ENCODE measurements around the gene ESYT2.

Gene ESYT2

DNA sequence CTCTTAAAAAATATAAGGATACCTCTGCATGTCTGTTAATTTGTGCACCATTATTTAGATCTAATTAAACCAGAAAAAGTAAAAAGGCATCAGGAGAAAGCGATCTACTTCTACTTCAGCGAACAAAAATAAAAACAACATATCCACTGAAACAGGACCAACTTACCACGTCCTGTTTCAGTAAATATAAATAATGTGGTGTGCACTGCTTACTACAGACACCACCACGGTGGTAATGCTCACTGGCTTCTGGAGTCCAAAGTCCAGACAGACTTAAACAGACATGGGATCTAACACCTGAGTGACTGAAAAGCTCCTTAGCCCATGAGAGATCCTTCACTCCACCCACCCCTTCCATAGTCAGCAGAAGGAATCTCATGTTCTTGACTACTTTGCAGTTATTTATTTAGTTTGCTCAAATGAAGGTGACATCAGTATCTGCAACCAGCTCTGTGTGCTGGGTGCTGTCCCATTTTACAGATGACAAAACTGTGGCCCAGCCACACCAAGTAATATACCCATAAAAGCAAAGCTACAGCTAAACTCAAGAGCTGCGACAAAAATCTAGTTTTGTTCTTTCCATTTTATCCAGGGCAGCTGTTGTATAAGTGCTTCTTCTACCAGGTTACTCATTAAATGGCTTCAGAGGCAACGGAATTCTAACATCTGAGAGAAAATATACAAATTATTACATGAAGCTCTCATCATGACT lies 62.6 kb downstream of the ESYT2 start:
- no peak for DNase-seq (ENCODE audit: low read depth in 2 of 2)

DNA sequence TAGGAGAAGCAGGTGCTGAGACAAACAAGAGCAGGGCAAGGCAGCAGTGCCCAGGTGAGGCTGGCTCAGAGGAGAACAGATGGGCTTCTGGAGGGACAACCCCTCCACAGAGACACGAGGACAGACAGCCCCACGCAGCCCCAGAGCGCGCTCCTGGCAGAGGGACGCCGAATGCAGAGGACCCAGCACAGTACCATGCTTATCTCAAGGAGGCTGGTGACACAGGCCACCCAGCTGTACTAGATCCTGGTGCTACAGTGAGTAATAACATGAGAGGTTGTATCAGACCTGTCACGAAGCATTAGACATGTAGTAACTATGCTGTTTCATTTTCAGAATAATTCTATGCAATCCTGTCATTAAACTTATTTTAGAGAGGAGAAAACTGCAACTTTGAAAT lies 64.3 kb downstream of the ESYT2 start:
- DNase-seq (ENCODE audit: low read depth in 2 of 2): no peak

DNA sequence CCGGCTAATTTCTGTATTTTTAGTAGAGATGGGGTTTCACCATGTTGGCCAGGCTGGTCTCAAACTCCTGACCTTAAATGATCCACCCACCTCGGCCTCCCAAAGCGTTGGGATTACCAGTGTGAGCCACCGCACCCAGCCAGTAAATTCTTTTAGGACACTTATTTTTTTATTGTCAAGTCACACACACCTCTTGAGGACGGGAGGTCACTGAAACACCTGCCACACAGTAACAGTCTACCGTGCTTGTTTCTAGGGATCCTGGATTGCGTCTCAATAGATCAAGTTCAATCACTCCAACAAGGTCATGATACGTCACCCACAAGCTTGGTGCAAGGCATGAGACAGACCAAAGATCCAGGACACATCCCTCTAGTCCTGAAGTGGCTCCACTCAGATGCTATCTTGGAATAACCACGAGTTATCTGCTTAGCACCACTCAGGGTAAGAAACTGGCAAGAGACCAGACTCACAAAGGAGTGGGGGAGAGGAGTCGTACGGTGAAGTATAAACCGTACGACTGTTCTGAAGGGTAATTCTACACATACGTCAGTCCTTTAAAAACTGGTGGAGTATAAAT lies 65.8 kb downstream of the ESYT2 start:
- no peak for DNase-seq (ENCODE audit: low read depth in 2 of 2)

DNA sequence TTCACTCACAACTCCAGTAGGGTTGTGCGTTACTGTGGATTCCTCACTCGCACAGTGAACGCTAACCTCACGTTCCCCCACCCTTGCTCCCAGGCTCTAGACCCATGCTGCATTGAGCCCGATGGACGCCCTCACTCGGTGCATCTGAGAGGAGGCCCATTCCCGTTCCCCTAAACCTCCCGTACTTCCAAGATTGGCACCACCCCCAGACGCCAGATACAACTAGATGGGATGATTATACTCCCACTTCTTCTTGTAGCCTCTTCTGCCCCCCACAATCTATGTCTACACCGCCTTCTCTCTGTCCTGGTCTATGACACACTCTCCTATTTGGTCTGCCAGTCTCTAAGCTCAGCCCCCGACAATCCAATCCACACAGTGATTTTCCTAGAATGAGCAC lies 67.4 kb downstream of the ESYT2 start:
- DNase-seq (ENCODE audit: low read depth in 2 of 2): no peak

DNA sequence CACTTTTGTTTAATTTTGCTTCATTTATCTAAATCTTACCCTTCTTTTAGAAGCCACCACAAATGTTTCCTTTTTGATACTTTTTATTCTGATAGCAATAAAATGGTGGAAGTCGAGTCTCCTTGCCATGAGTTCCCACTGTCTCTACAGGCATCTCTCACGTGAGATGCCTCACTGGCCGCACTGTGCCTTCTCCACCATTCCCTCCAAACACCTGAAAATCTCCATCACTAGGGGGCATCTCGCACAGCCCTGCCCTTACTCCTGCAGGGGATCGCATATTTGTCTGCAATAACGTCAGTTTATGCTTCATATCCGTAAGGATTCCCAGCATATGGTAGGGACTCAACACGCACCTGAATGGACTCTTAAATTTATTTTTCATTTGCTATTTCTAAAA lies 68.4 kb downstream of the ESYT2 start:
- no peak for DNase-seq (ENCODE audit: low read depth in 2 of 2)

DNA sequence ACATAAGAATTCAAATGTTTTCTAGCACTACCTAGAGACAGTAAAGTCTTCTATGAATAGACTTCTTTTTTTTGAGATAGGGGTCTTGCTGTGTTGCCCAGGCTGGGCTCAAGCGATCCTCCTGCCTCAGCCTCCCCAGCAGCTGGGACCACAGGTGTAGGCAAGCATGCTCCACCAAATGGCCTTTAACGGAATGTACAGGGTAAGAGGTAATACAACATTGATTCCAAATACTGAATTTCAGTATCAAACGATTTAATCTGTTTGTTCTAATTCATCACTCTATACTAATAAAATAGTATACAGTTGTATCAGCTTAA lies 68.9 kb downstream of the ESYT2 start:
- DNase-seq (ENCODE audit: low read depth in 2 of 2): no peak

DNA sequence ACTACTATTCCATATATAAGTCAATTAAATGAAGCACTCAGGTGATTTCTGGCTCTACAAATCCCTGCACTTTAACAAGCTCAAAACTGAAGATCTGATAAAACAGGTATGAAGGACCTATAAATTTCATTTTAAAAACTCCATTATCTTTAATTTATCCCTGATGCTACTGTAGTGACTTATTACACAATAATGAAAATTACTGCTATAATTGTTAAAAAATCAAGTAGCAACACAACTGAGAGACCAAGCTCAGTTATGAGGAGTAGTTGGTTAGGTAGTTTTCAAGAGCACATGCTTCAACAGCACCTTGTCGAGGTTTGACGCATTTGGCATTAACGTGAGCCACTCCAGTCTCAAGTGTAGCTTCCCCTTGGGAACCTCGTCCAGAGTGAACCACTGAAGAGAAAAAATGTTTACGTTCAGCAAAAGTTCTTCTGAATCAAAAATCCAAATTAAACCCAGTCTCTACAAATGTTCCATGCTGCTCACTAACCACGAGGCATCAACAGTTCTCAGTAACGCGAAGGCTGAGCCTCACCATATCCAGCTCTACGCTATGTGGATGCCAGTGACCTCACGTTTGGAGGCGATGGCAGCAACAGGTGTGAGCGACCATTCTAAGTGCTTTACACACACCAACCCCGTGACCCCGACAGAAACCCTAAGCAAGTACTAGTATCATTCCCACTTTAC lies 69.4 kb downstream of the ESYT2 start:
- no peak for DNase-seq (ENCODE audit: low read depth in 2 of 2)

DNA sequence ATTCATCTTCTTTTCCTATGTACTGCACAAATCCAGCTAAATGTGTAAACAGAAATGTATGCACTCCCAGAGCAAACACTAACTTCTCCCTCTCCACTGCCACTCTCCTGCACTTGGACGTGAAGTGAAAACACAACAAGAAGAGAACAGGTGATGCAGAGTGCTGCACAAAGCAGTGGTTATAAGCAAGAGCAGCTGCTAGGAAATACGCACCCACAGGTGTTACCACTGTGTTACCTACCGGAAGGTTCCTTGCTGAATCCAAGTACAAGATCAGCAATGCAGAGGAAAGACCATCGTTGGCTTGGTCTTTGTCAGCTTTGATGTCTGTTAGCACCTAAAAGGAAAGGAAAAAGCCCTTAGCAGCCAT lies 70.1 kb downstream of the ESYT2 start:
- no peak for DNase-seq (ENCODE audit: low read depth in 2 of 2)

DNA sequence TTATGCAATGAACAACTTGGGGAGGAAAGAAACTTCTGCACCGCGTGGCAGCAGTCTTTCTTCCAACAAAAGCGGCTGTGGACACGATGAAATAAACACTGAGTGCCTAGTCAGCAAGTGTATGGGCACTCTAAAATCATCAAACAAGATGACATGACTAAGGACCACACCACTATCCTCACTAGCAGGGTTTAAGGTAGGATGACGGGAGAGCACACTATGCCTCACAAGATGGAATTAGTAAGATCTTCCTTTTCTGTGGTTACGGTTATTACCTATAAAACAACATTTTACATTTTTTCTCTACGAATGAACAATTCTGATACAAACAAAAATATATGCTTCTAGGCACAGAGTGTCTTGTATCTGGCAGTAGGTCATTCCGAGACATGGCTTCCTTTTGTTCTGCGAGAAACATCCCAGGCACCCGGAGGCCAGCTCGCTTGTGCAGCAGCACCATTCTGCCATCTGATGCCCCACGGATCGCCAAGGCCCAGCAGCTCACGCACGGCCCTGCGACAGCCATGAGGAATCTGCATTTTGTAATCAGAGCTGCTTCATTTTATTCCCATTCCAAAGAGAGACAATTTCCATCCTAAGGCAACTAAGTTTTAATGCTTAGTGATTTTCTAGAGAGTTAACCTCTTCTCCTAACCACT lies 70.6 kb downstream of the ESYT2 start:
- DNase-seq (ENCODE audit: low read depth in 2 of 2): no peak

DNA sequence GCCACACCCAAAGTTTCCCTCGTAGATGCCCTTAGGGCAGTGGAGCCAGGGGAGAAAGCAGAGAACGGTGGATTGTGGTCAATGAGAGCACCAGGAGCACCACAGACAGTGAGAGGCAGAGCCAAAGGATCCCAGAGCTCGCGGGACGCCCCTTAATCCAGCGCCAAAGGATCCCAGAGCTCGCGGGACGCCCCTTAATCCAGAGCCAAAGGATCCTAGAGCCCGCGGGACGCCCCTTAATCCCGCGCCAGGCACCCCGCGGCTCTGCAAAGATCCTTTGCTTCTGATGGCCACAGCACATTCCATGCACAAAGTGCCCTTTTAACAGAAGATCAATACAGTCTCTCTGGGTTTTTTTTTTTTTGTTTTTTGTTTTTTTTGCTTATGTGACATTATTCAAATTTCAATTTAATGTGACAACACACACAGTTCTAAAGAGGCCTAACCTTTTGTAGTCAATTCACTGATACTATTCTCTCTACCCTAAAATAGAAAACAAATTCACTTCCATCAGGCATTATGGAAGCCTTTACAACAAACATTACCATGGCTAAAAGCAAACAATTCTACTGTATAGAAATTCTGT lies 71.8 kb downstream of the ESYT2 start:
- no peak for DNase-seq (ENCODE audit: low read depth in 2 of 2)

DNA sequence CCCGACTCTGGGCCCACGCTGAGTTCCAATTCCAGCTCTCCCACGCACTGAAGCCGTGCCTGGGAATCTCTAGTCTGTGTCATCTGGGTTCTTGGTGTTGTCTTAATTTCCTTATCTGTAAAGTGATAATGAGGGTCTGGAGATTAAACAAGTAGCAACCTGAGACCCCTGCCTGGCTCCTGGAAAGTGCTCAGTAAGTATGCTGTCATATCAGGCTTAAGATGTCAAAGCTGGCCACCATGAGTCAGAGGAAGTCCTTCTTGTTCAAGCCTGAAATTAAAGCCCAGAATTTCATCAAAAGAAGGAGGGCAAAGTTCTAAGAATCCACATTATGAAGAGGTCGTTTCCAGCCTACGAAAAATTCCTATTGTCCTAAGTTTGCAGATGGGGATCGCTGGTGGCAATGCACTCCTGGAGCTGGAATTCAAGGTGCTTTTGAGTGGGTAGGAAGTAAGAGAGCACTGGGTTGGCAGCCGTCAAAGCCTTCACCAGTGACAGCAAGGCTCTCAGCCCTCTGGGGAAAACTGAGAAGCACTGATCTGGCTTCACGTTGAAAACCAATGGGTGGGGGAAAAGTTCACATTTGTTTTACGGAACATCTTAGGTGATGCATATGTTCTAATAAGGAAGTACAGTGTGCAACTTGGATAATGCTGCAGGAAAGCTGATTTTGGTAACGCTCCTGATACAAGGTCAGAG lies 74.4 kb downstream of the ESYT2 start:
- DNase-seq (ENCODE audit: low read depth in 2 of 2): no peak

DNA sequence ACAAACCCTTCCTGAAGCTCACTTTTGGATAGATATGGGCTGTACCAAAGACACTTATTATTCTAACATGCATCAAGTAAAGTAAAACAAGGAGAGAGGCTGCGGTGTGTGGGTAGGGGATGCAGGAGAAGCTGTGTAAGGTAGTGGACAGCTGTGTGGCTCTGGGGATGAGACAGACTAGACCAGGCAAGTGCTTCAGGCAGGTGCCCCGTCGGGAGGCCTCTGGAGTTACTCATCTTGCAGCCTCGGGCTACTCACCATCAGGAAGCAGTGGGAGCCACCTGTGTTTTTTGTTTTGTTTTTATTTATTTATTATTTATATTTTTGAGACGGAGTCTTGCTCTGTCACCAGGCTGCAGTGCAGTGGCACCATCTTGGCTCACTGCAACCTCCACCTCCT lies 75.4 kb downstream of the ESYT2 start:
- DNase-seq (ENCODE audit: low read depth in 2 of 2): no peak

DNA sequence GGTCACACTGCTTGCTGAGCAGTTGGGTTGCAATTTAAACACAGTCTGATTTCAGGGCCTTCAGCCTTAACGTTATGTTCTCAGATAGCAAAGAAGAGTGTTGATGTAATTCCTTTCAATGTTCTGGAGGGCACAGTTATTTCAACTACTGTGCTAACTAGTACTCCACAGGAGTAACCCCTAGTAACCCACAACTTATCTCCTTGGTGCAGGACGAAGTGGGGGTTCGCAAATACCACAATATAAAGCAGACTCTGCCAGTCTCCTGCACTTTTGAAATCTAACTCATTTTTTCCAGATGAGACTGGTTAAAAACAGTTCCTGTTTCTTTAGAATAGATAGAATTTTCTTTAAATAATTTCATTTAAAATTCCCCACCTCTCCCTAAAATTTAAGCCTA lies 77.6 kb downstream of the ESYT2 start:
- DNase-seq (ENCODE audit: low read depth in 2 of 2): no peak

DNA sequence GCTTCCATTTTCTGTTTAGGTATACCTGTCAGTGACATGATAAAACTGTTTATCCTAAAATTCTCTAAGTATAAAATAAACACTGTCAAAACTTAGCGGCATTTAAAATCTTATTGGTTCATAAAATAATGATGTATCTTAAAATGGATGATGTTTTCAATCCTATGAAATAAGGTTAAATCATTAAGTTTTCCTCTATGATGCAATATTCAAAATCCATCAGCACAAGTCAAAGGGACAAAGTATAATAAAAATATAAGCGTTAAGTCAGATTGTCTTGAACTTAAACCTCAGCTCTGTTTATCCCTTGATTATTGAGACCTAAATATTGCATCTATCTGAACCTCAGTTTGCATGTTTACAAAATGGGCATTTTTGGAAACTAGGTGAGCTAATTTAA lies 78.1 kb downstream of the ESYT2 start:
- DNase-seq (ENCODE audit: low read depth in 2 of 2): no peak

DNA sequence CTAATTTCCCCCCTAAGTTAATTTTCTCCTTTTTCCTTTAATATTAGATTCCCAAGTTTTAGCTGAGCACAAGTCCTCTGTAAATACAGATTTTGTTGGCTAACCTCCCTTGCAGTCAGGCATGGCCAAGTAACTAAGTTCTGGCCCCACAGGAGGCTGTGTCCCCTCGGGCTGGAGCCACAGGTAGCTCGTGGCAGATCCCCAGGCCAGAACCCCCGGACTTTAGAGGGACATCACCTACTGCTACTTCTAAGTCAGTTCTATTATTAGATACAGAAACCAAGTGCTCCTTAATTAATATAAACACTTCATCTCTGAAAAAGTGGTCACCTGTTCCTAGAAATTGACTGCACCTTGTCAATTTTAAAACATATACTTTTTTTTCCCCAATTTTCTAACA lies 78.6 kb downstream of the ESYT2 start:
- no peak for DNase-seq (ENCODE audit: low read depth in 2 of 2)

DNA sequence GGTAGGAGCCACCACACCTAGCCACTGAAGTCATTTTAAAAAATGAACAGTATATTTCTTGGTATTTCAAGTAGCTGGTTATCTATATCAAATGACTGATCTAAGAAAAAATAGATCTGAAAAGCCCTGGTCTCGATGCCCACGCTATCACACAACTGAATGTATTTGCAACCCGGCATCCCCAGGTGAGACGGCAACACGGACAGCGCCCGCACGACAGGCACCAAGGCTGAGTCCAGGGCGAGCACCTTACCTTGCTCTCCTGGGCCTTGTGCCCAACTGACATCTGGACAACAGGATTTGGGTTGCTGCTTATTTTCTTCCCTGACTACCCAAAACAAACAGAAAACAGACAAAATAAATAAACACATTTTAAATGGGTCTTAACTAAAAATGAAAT lies 79.9 kb downstream of the ESYT2 start:
- DNase-seq (ENCODE audit: low read depth in 2 of 2): no peak

DNA sequence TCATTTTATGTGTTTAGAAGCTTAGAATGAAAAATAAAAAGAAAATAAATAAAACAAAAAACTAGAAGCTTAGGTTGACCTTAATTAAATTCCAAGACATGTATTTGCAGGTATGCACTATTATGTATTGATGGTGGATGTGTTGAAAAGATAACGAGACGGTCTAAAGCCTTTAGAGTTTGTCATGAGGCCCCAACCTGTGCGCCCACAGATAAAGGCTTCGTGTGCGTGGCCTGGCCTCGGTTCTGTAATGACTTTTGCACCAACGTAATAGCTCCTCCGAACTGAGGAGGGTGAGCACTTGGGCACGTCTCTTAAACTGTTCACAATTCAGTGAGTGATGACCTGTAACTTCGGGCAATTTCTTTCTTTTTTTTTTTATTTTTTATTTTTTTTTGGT lies 81.0 kb downstream of the ESYT2 start:
- no peak for DNase-seq (ENCODE audit: low read depth in 2 of 2)

DNA sequence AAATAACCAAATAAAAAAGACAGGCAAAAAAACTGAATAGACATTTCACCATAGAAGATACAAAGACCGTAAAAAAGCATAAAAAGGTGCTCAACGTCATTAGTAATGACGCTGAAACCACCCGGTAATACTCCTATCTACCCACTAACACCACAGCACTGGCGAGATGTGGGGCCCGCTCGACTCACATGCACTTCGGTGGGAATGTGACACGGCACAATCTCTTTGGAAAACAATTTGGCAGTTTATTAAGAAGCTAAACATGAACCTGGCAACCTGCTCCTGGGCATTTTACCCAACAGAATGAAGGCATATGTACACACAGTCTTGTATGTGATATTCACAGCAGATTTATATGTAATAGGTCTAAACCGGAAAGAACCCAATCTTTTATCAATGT lies 81.9 kb downstream of the ESYT2 start:
- no peak for DNase-seq (ENCODE audit: low read depth in 2 of 2)

DNA sequence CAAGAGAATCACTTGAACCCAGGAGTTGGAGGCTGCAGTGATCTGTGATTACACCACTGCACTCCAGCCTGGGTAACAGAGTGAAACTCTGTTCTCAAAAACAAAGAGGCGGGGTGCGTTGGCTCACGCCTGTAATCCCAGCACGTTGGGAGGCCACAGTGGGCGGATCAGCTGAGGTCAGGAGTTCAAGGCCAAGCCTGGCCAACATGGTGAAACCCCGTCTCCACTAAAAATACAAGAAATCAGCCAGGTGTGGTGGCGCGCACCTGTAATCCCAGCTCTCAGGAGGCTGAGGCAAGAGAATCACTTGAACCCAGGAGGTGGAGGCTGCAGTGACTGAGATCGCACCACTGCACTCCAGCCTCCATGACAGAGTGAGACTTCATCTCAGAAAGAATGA lies 82.4 kb downstream of the ESYT2 start:
- DNase-seq (ENCODE audit: low read depth in 2 of 2): no peak

DNA sequence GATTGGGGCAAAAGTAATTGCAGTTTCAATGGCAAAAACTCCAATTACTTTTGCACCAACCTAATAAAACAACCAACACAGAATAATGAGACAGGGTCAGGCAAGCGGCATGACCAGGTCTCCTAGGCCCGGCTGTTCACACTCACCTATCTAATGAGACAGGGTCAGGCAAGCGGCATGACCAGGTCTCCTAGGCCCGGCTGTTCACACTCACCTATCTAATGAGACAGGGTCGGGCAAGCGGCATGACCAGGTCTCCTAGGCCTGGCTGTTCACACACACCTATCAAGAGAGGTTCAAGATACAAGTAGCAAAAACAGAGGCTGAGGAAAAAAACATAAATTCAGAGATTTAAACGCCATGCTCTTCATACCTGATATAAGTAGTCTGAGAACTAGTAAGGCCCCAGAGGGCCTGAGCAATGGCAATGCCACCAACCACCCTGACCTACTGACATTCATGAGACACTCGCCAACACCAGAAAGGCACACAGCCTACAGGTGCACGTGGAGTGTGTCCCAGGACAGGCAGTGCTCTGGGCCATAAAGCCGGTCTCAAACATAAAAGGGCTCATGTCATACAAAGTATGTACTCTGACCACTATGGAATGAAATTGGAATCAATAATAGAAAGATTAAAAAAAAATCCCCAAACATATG lies 84.1 kb downstream of the ESYT2 start:
- no peak for DNase-seq (ENCODE audit: low read depth in 2 of 2)

DNA sequence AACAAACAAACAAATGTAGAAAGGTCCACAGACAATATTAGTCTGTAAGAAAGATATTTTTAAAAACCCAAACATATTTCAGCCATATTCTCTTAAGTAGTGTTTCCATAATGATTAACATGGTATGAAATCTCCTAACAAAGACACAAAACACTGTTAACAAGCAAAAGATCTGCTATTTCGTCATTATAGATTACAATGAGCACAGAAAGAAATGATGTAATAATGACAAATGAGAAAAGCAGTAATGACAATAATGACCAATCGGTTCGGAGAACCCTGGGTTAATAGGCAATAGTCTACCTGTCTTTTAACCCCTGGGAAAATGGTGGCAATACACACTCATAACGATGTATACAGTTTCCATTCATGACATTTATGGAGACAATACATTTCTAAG lies 85.2 kb downstream of the ESYT2 start:
- DNase-seq (ENCODE audit: low read depth in 2 of 2): no peak

DNA sequence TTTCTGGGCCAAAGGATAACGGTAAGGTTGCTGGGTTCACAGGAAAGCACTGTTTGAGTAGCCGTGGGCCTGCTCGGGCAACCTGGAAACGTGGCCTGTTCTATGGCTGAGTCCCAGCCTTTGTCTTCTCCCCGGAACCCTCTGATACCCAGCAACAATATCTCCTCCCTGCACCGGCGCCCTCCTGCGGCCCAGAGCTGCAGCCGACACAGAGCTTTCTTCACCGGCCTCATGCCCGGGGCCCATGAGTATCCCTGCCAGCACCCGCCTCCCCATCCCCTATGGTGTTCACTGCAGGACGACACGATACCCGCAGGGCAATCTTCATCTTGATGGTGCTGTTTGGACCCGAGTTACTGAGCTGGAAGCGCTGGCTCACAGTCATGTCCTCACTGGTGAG lies 86.1 kb downstream of the ESYT2 start:
- no peak for DNase-seq (ENCODE audit: low read depth in 2 of 2)

Measured in stimulated activated CD4-positive, alpha-beta T cell treated with anti-CD3 and anti-CD28 coated beads, Interleukin-4, amount 100 ng/mL, for 48 hours (primary cell).